Measurements from ENCODE around the gene LHPP.

GRCh38 chr10:124552691-124553276 is 91.2 kb downstream of the LHPP start:
- TF ChIP-seq CTCF (IDR thresholded peaks at IDR 0.05; ENCODE audit: insufficient read depth, low read length) (no peak), POLR2AphosphoS5 (IDR thresholded peaks at IDR 0.05; ENCODE audit: low read depth) (no peak), REST (IDR thresholded peaks at IDR 0.05; ENCODE audit: insufficient replicate concordance, low read depth) (no peak), GABPA (IDR thresholded peaks at IDR 0.05; ENCODE audit: low read depth) (no peak)
